ENCODE measurements around the gene CTIF. TPM values are rescaled to one million over a fixed set of nuclear protein-coding genes. Genes with fewer than 3 reads are reported as not detected.

Gene CTIF
- total RNA-seq, 3 donors from 2014 or later, result 13.2 to 50.3 (median 19.6) TPM

DNA sequence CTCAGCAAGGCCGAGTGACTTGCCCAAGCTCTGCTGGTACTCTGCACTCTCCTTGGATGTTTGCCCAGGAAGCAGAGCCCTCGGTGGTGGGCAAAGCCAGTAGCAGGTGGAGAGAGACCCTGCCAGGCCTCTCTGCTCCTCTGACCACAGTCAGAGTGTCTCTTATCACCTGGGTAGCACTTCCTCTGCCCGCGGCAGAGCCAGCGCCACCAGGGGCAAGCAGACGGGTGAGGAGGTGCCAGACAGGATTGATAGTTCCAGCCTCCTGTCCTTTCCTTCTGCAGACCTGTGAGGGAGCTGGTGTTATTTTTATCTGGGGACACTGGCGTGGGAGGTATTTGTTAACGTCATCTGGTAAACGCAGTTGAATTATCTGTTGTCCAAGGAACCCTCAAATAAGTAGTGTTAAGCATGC is 259.0 kb downstream of the CTIF start:
- intact Hi-C loops (cut with DNase I, micrococcal nuclease), result no loop called here
- H3K9me3 ChIP-seq, result no peaks in the 10 kb centered on the region
- ATAC-seq, result no peak
- H3K36me3 ChIP-seq (ENCODE audit: low read depth), result no peaks in the 10 kb centered on the region
- peaks cover 10% of the 10 kb centered on the region for H3K4me1 ChIP-seq (ENCODE audit: low read depth)
- no peak for DNase-seq
- H3K4me3 ChIP-seq, result no peak overlapping the region
- TF ChIP-seq, protein P1, sequence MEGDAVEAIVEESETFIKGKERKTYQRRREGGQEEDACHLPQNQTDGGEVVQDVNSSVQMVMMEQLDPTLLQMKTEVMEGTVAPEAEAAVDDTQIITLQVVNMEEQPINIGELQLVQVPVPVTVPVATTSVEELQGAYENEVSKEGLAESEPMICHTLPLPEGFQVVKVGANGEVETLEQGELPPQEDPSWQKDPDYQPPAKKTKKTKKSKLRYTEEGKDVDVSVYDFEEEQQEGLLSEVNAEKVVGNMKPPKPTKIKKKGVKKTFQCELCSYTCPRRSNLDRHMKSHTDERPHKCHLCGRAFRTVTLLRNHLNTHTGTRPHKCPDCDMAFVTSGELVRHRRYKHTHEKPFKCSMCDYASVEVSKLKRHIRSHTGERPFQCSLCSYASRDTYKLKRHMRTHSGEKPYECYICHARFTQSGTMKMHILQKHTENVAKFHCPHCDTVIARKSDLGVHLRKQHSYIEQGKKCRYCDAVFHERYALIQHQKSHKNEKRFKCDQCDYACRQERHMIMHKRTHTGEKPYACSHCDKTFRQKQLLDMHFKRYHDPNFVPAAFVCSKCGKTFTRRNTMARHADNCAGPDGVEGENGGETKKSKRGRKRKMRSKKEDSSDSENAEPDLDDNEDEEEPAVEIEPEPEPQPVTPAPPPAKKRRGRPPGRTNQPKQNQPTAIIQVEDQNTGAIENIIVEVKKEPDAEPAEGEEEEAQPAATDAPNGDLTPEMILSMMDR (IDR thresholded peaks at IDR 0.05), result no peak

DNA sequence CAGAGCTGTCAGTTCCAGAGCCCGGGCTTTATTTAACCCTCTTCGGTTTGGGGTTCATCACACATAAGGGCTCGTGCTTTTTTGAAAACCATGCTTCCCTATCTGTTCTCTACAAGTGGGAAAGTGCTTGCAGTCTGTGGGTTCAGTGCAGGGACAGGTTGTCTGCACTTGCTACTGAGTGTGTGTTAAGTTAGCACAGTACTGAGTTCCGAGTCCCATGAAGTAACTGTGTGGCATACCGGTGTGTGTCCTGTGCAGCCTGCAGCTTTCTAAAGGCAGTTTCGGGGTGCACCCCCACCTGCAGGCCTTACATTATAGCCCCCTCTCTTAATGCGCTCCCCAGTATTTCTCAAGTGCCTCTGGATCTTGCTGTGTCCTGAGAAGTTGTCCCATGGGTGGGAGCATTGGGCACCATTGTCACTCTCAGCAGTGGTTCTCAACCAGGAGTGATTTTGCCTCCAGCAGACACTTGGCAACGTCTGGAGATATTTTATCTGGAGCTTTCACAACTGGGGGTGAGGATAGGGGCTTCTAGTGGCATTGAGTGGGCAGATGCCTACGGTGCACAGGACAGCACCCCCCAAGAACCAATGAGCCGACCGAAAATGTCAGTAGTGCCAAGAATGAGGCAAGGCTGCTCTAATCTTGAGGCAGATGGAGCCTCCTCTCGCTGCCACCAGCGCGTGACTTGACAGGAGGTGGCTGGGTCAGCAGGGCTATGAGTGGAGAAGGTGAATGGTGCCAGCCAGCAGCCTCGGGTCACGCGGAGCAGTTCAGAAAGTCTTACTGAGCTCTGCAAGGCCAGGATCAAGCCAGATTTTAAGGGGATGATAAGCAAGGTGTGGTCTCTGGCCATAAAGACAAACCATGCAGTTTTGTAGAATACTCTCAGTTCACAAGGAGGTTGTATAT is 259.8 kb downstream of the CTIF start:
- intact Hi-C loops (cut with DNase I, micrococcal nuclease), result no loop called here

GRCh38 chr18:48799724-48800315 is 261.0 kb downstream of the CTIF start:
- H3K4me1 ChIP-seq (ENCODE audit: low read depth), result peaks cover 10% of the 10 kb centered on the region
- ATAC-seq (no peak), DNase-seq (no peak)

More for the DNA sequence above, 259.8 kb downstream of the CTIF start:
- TF ChIP-seq, protein P1 (IDR thresholded peaks at IDR 0.05), result no peak
- no peak overlapping the region for H3K4me3 ChIP-seq
- no peak for ATAC-seq
- H3K4me1 ChIP-seq (ENCODE audit: low read depth), result peaks cover 10% of the 10 kb centered on the region
- no peak for DNase-seq
- H3K36me3 ChIP-seq (ENCODE audit: low read depth), result no peaks in the 10 kb centered on the region
- H3K9me3 ChIP-seq, result no peaks in the 10 kb centered on the region

GRCh38 chr18:48800466-48800865 is 261.6 kb downstream of the CTIF start:
- TF ChIP-seq, protein P1 (IDR thresholded peaks at IDR 0.05), result no peak
- intact Hi-C loops (cut with DNase I, micrococcal nuclease), result no loop called here
- ATAC-seq (no peak), DNase-seq (no peak)
- Histone ChIP-seq H3K9me3 (no peaks in the 10 kb centered on the region), H3K36me3 (ENCODE audit: low read depth) (no peaks in the 10 kb centered on the region), H3K4me1 (ENCODE audit: low read depth) (peaks cover 10% of the 10 kb centered on the region), H3K4me3 (no peak overlapping the region)

More at GRCh38 chr18:48799724-48800315, 261.0 kb downstream of the CTIF start:
- no peak overlapping the region for H3K4me3 ChIP-seq
- no peaks in the 10 kb centered on the region for H3K9me3 ChIP-seq
- TF ChIP-seq, protein P1 (IDR thresholded peaks at IDR 0.05), result no peak
- intact Hi-C loops (cut with DNase I, micrococcal nuclease), result no loop called here
- H3K36me3 ChIP-seq (ENCODE audit: low read depth), result no peaks in the 10 kb centered on the region

- ATAC-seq (peak; percentile 2), DNase-seq (peak in 1 of 3 donors; percentile 32)
- H3K4me1 ChIP-seq (ENCODE audit: low read depth), result peaks cover 10% of the 10 kb centered on the region
- no peak overlapping the region for H3K4me3 ChIP-seq
- no peaks in the 10 kb centered on the region for H3K36me3 ChIP-seq (ENCODE audit: low read depth)
- TF ChIP-seq, protein P1 (IDR thresholded peaks at IDR 0.05), result no peak
- intact Hi-C loops (cut with DNase I, micrococcal nuclease), result no loop called here
- H3K9me3 ChIP-seq, result no peaks in the 10 kb centered on the region
Observed at GRCh38 chr18:48800876-48801727, 262.3 kb downstream of the CTIF start.

All from mucosa of descending colon (tissue), 3 donors.